Stimulated activated CD4-positive, alpha-beta T cell treated with anti-CD3 and anti-CD28 coated beads, Interleukin-2, amount 100 ng/mL, for 4 hours (primary cell): ENCODE measurements around the gene EXOC4.

Source experiments
- DNase-seq: peaks from one replicate; pipeline ENCODE4 v3.0.0-alpha.2; 2020; ENCODE audit warnings: low read depth

The EXOC4 gene

GRCh38 chr7:133539016-133539415 lies 286.1 kb downstream of the EXOC4 start:
- no peak for DNase-seq

GRCh38 chr7:133540096-133540860 lies 287.4 kb downstream of the EXOC4 start:
- no peak for DNase-seq

GRCh38 chr7:133542209-133542780 lies 289.4 kb downstream of the EXOC4 start:
- DNase-seq: no peak

GRCh38 chr7:133543657-133544056 lies 290.8 kb downstream of the EXOC4 start:
- DNase-seq: no peak

- DNase-seq: no peak
Observed at GRCh38 chr7:133545618-133546017, 292.7 kb downstream of the EXOC4 start.

GRCh38 chr7:133547981-133548380 lies 295.1 kb downstream of the EXOC4 start:
- no peak for DNase-seq

- DNase-seq: no peak
Observed at GRCh38 chr7:133549633-133550032, 296.8 kb downstream of the EXOC4 start.

GRCh38 chr7:133550145-133550544 lies 297.3 kb downstream of the EXOC4 start:
- no peak for DNase-seq

- no peak for DNase-seq
Observed at GRCh38 chr7:133550811-133551210, 297.9 kb downstream of the EXOC4 start.

GRCh38 chr7:133551466-133551865 lies 298.6 kb downstream of the EXOC4 start:
- DNase-seq: no peak

- DNase-seq: no peak
Observed at GRCh38 chr7:133552079-133552478, 299.2 kb downstream of the EXOC4 start.

- DNase-seq: no peak
Observed at GRCh38 chr7:133554330-133554729, 301.5 kb downstream of the EXOC4 start.

- DNase-seq: no peak
Observed at GRCh38 chr7:133556048-133556447, 303.2 kb downstream of the EXOC4 start.

GRCh38 chr7:133556553-133556952 lies 303.7 kb downstream of the EXOC4 start:
- DNase-seq: no peak

GRCh38 chr7:133560900-133561299 lies 308.0 kb downstream of the EXOC4 start:
- no peak for DNase-seq

GRCh38 chr7:133561396-133561795 lies 308.5 kb downstream of the EXOC4 start:
- no peak for DNase-seq

- no peak for DNase-seq
Observed at GRCh38 chr7:133562621-133563020, 309.7 kb downstream of the EXOC4 start.

GRCh38 chr7:133563251-133563650 lies 310.4 kb downstream of the EXOC4 start:
- DNase-seq: no peak

GRCh38 chr7:133564484-133564883 lies 311.6 kb downstream of the EXOC4 start:
- DNase-seq: no peak

GRCh38 chr7:133568544-133568943 lies 315.7 kb downstream of the EXOC4 start:
- no peak for DNase-seq

- DNase-seq: no peak
Observed at GRCh38 chr7:133570321-133570720, 317.4 kb downstream of the EXOC4 start.

GRCh38 chr7:133571076-133571475 lies 318.2 kb downstream of the EXOC4 start:
- DNase-seq: no peak

- DNase-seq: no peak
Observed at GRCh38 chr7:133572087-133572486, 319.2 kb downstream of the EXOC4 start.

GRCh38 chr7:133572843-133573242 lies 320.0 kb downstream of the EXOC4 start:
- DNase-seq: no peak
